ENCODE data around the gene NAPG.

DNA sequence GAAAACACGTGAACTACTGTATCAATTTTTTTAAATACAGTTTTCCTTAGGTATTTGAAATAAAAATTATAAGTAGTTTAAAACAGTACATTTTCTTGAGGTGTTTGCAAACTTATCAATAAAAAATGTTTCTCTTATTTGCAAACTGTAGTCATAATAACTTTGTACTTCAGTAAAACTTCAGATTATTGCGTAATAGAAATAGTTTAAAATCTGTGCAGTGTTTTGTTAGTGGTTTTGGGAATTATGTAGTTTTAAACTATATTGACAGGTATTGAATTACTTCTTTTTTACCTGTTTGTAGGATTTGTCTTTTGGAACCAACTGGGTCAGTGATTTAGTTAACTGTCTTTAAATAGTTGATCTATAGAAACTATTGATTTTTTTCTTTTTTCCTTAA, 7.3 kb downstream of the NAPG start:
- TF ChIP-seq, protein P1, sequence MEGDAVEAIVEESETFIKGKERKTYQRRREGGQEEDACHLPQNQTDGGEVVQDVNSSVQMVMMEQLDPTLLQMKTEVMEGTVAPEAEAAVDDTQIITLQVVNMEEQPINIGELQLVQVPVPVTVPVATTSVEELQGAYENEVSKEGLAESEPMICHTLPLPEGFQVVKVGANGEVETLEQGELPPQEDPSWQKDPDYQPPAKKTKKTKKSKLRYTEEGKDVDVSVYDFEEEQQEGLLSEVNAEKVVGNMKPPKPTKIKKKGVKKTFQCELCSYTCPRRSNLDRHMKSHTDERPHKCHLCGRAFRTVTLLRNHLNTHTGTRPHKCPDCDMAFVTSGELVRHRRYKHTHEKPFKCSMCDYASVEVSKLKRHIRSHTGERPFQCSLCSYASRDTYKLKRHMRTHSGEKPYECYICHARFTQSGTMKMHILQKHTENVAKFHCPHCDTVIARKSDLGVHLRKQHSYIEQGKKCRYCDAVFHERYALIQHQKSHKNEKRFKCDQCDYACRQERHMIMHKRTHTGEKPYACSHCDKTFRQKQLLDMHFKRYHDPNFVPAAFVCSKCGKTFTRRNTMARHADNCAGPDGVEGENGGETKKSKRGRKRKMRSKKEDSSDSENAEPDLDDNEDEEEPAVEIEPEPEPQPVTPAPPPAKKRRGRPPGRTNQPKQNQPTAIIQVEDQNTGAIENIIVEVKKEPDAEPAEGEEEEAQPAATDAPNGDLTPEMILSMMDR (IDR thresholded peaks at IDR 0.05; ENCODE audit: low read depth, low read length, missing input control) = no peak
- TF ChIP-seq TAF1 (conservative IDR thresholded peaks at IDR 0.05) = no peak
- TF ChIP-seq GABPA (IDR thresholded peaks at IDR 0.05 in 1 of 2, conservative IDR thresholded peaks at IDR 0.05 in 1 of 2) = no peak
